Erythroblast (primary cell): ENCODE measurements around the gene PIGQ.

Experiments
- GATA1 ChIP-seq: IDR thresholded peaks from 2 replicates; pipeline ENCODE4 v1.6.1; 2011; ENCODE audit warnings: low read depth, mild to moderate bottlenecking, control low read depth, low read length, moderate library complexity
- POLR2A ChIP-seq: IDR thresholded peaks from 2 replicates; pipeline ENCODE4 v1.6.1; 2011; ENCODE audit warnings: mild to moderate bottlenecking, low read length

DNA sequence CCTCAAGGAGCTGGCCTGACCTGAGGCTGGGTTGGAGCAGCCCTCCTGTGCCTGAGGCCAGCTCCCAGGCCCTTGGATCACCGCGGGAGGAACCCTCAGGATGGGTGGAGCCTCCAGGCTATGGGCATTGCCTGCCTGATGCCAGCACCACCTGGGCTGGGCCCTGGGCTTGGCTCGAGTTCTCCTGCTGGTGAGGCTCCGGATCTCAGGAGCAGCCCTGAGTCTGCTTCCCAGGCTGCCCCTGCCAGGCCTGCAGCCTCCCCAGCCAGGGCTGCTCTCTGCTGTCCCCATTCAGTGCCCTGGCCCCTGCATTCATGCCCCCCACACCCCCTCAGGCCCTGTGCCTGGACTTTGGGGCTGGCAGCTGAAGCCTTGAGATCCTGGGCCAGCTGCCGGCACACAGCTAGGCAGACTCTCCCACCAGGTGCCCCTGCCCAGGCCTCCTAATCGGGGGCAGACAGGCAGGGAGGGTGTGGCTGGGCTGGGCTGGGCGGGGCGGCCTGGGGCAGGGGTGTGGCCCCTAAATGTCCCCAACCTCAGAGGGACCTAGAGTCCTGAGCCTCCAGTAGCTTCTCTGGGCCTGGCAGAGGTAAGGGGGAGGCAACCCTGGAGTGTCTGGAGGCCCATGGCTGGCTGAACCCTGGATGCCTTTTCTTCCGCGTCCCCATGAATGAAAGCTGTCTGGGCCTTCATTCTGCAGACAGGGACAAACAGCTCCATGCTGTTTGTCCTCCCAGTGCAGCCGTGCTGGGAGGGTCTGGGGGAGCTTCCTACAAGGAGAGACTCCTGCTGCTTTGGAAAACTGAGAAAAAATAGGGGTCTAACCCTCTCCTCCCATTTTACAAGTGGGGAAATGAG, 1.1 kb upstream of the PIGQ start:
- peak; percentile 95 for TF ChIP-seq POLR2A
- TF ChIP-seq GATA1 = no peak
